HEK293 (cell line): Measurements from ENCODE around the gene PERM1.
A peak's percentile ranks its signal among the peaks of the same experiment; 100 is the strongest.

Source experiments
- GLI2 ChIP-seq: fragments of 450-650 bp; formaldehyde crosslinking; IDR thresholded peaks from 2 replicates; pipeline ENCODE4; 2017; ENCODE audit warnings: missing biosample characterization, missing genetic modification characterization, low read depth, borderline replicate concordance
- IKZF3 ChIP-seq: fragments of 450-650 bp; IDR thresholded peaks from 2 replicates; pipeline ENCODE4 v1.5.0; 2018; ENCODE audit warnings: missing biosample characterization, mild to moderate bottlenecking, missing genetic modification characterization, moderate library complexity
- KLF7 ChIP-seq: fragments of 450-650 bp; formaldehyde crosslinking; IDR thresholded peaks from 2 replicates; pipeline ENCODE4 v1.5.1; 2016; ENCODE audit warnings: missing biosample characterization, missing genetic modification characterization, borderline replicate concordance
- KLF9 ChIP-seq: fragments of 450-650 bp; formaldehyde crosslinking; IDR thresholded peaks from 2 replicates; pipeline ENCODE4 v1.5.1; 2016; ENCODE audit warnings: missing biosample characterization, missing genetic modification characterization, low read depth
- OSR2 ChIP-seq: fragments of 450-650 bp; formaldehyde crosslinking; IDR thresholded peaks from 2 replicates; pipeline ENCODE4 v1.5.1; 2016; ENCODE audit warnings: missing biosample characterization, missing genetic modification characterization
- TCF7L2 ChIP-seq: IDR thresholded peaks from 2 replicates; pipeline ENCODE4 v1.6.1; 2011; ENCODE audit warnings: low read depth, mild to moderate bottlenecking, inconsistent platforms, low read length, moderate library complexity, borderline replicate concordance
- YY2 ChIP-seq: fragments of 450-650 bp; formaldehyde crosslinking; IDR thresholded peaks from 2 replicates; pipeline ENCODE4 v1.5.1; 2016; ENCODE audit warnings: missing biosample characterization, missing genetic modification characterization
- ZBTB20 ChIP-seq: fragments of 450-650 bp; formaldehyde crosslinking; IDR thresholded peaks from 2 replicates; pipeline ENCODE4 v1.5.1; 2016; ENCODE audit warnings: missing biosample characterization, missing genetic modification characterization
- ZBTB21 ChIP-seq: fragments of 450-650 bp; formaldehyde crosslinking; IDR thresholded peaks from 2 replicates; pipeline ENCODE4 v1.5.1; 2017; ENCODE audit warnings: missing biosample characterization, missing genetic modification characterization
- ZFP41 ChIP-seq: fragments of 450-650 bp; formaldehyde crosslinking; IDR thresholded peaks from 2 replicates; pipeline ENCODE4 v1.5.1; 2016; ENCODE audit warnings: missing biosample characterization, missing genetic modification characterization, borderline replicate concordance
- ZFP69B ChIP-seq: fragments of 450-650 bp; formaldehyde crosslinking; IDR thresholded peaks from 2 replicates; pipeline ENCODE4 v1.5.1; 2016; ENCODE audit warnings: missing biosample characterization, missing genetic modification characterization
- ZNF132 ChIP-seq: fragments of 450-650 bp; formaldehyde crosslinking; IDR thresholded peaks from 2 replicates; pipeline ENCODE4 v1.5.1; 2017; ENCODE audit warnings: missing biosample characterization, missing genetic modification characterization, borderline replicate concordance
- ZNF157 ChIP-seq: fragments of 450-650 bp; formaldehyde crosslinking; IDR thresholded peaks from 2 replicates; pipeline ENCODE4 v1.5.1; 2016; ENCODE audit warnings: missing biosample characterization, missing genetic modification characterization
- ZNF16 ChIP-seq: fragments of 450-650 bp; formaldehyde crosslinking; IDR thresholded peaks from 2 replicates; pipeline ENCODE4 v1.5.1; 2016; ENCODE audit warnings: low read depth, missing biosample characterization, missing genetic modification characterization
- ZNF214 ChIP-seq: fragments of 450-650 bp; formaldehyde crosslinking; IDR thresholded peaks from 2 replicates; pipeline ENCODE4 v1.5.1; 2017; ENCODE audit warnings: missing biosample characterization, mild to moderate bottlenecking, missing genetic modification characterization, borderline replicate concordance
- ZNF391 ChIP-seq: fragments of 450-650 bp; formaldehyde crosslinking; IDR thresholded peaks from 2 replicates; pipeline ENCODE4 v1.5.1; 2016; ENCODE audit warnings: low read depth, missing biosample characterization, missing genetic modification characterization, borderline replicate concordance
- ZNF394 ChIP-seq: fragments of 450-650 bp; formaldehyde crosslinking; IDR thresholded peaks from 2 replicates; pipeline ENCODE4 v1.5.1; 2016; ENCODE audit warnings: missing biosample characterization, missing genetic modification characterization, mild to moderate bottlenecking, moderate library complexity, borderline replicate concordance
- ZNF404 ChIP-seq: fragments of 450-650 bp; formaldehyde crosslinking; IDR thresholded peaks from 2 replicates; pipeline ENCODE4 v1.5.1; 2017; ENCODE audit warnings: missing biosample characterization, missing genetic modification characterization
- ZNF510 ChIP-seq: fragments of 450-650 bp; formaldehyde crosslinking; IDR thresholded peaks from 2 replicates; pipeline ENCODE4 v1.5.1; 2018; ENCODE audit warnings: mild to moderate bottlenecking, missing genetic modification characterization, missing biosample characterization; ENCODE audit not compliant: insufficient replicate concordance
- ZNF513 ChIP-seq: fragments of 450-650 bp; IDR thresholded peaks from 2 replicates; pipeline ENCODE4 v1.5.1; 2018; ENCODE audit warnings: missing biosample characterization, missing genetic modification characterization
- ZNF521 ChIP-seq: fragments of 450-650 bp; formaldehyde crosslinking; IDR thresholded peaks from 2 replicates; pipeline ENCODE4 v1.5.1; 2017; ENCODE audit warnings: missing biosample characterization, mild to moderate bottlenecking, missing genetic modification characterization
- ZNF600 ChIP-seq: fragments of 450-650 bp; formaldehyde crosslinking; IDR thresholded peaks from 2 replicates; pipeline ENCODE4 v1.5.1; 2016; ENCODE audit warnings: missing biosample characterization, missing genetic modification characterization
- ZNF626 ChIP-seq: fragments of 450-650 bp; sonication (Bioruptor Pico); formaldehyde crosslinking; IDR thresholded peaks from 2 replicates; pipeline ENCODE4 v1.5.1; 2018; ENCODE audit warnings: missing biosample characterization, missing genetic modification characterization, inconsistent platforms
- ZXDB ChIP-seq: fragments of 450-650 bp; formaldehyde crosslinking; IDR thresholded peaks from 2 replicates; pipeline ENCODE4 v1.5.1; 2016; ENCODE audit warnings: missing biosample characterization, missing genetic modification characterization
- TF ChIP-seq, protein P1 (sequence below): fragments of 450-650 bp; formaldehyde crosslinking; IDR thresholded peaks from 2 replicates; pipeline ENCODE4 v1.5.1; 2016; ENCODE audit warnings: missing biosample characterization, missing genetic modification characterization
- TF ChIP-seq, protein P2 (sequence below): fragments of 450-650 bp; formaldehyde crosslinking; IDR thresholded peaks from 2 replicates; pipeline ENCODE4 v1.5.1; 2017; ENCODE audit warnings: missing biosample characterization, missing genetic modification characterization
- TF ChIP-seq, protein P3 (sequence below): fragments of 450-650 bp; formaldehyde crosslinking; IDR thresholded peaks from 2 replicates; pipeline ENCODE4 v1.5.1; 2016; ENCODE audit warnings: missing biosample characterization, missing genetic modification characterization
- TF ChIP-seq, protein P4 (sequence below): fragments of 450-650 bp; formaldehyde crosslinking; IDR thresholded peaks from 2 replicates; pipeline ENCODE4 v1.5.1; 2016; ENCODE audit warnings: missing biosample characterization, missing genetic modification characterization

The PERM1 gene

GRCh38 chr1:943545-944340 is 38.1 kb downstream of the PERM1 start (continued):
- no peak for TF ChIP-seq ZNF626 (tag by site-specific recombination)
- no peak for TF ChIP-seq GLI2 (tag by site-specific recombination)
- no peak for TF ChIP-seq ZNF510 (tag by site-specific recombination)
- TF ChIP-seq ZNF600 (tag by site-specific recombination): peak; percentile 5; the same call in 1 of the 2 replicates
- no peak for TF ChIP-seq YY2
- peak; percentile 49; the same call in 1 of the 2 replicates for TF ChIP-seq ZNF394 (tag by site-specific recombination)
- peak; percentile 31; the same call in 1 of the 2 replicates for TF ChIP-seq OSR2 (tag by site-specific recombination)
- TF ChIP-seq ZNF16: no peak
- no peak for TF ChIP-seq ZNF513 (tag by site-specific recombination)
- TF ChIP-seq, protein P1, sequence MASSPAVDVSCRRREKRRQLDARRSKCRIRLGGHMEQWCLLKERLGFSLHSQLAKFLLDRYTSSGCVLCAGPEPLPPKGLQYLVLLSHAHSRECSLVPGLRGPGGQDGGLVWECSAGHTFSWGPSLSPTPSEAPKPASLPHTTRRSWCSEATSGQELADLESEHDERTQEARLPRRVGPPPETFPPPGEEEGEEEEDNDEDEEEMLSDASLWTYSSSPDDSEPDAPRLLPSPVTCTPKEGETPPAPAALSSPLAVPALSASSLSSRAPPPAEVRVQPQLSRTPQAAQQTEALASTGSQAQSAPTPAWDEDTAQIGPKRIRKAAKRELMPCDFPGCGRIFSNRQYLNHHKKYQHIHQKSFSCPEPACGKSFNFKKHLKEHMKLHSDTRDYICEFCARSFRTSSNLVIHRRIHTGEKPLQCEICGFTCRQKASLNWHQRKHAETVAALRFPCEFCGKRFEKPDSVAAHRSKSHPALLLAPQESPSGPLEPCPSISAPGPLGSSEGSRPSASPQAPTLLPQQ (tag by site-specific recombination): peak; percentile 88
- peak; percentile 46; the same call in 1 of the 2 replicates for TF ChIP-seq IKZF3 (tag by site-specific recombination)
- no peak for TF ChIP-seq ZNF404 (tag by site-specific recombination)
- no peak for TF ChIP-seq ZBTB21
- peak; percentile 93; the same call in 1 of the 2 replicates for TF ChIP-seq ZFP69B (tag by site-specific recombination)
- TF ChIP-seq ZNF391 (tag by site-specific recombination): 0 out of 2 replicates have a peak, but pooled peaks have one; percentile 10
- TF ChIP-seq, protein P2, sequence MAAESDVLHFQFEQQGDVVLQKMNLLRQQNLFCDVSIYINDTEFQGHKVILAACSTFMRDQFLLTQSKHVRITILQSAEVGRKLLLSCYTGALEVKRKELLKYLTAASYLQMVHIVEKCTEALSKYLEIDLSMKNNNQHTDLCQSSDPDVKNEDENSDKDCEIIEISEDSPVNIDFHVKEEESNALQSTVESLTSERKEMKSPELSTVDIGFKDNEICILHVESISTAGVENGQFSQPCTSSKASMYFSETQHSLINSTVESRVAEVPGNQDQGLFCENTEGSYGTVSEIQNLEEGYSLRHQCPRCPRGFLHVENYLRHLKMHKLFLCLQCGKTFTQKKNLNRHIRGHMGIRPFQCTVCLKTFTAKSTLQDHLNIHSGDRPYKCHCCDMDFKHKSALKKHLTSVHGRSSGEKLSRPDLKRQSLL (tag by site-specific recombination): peak; percentile 81
- TF ChIP-seq ZNF132 (tag by site-specific recombination): no peak
- peak; percentile 36 for TF ChIP-seq KLF9 (tag by site-specific recombination)
- no peak for TF ChIP-seq ZFP41 (tag by site-specific recombination)
- TF ChIP-seq ZNF521 (tag by site-specific recombination): no peak
- no peak for TF ChIP-seq ZNF214 (tag by site-specific recombination)
- TF ChIP-seq ZXDB (tag by site-specific recombination): no peak
- peak; percentile 74 for TF ChIP-seq KLF7
- TF ChIP-seq, protein P3, sequence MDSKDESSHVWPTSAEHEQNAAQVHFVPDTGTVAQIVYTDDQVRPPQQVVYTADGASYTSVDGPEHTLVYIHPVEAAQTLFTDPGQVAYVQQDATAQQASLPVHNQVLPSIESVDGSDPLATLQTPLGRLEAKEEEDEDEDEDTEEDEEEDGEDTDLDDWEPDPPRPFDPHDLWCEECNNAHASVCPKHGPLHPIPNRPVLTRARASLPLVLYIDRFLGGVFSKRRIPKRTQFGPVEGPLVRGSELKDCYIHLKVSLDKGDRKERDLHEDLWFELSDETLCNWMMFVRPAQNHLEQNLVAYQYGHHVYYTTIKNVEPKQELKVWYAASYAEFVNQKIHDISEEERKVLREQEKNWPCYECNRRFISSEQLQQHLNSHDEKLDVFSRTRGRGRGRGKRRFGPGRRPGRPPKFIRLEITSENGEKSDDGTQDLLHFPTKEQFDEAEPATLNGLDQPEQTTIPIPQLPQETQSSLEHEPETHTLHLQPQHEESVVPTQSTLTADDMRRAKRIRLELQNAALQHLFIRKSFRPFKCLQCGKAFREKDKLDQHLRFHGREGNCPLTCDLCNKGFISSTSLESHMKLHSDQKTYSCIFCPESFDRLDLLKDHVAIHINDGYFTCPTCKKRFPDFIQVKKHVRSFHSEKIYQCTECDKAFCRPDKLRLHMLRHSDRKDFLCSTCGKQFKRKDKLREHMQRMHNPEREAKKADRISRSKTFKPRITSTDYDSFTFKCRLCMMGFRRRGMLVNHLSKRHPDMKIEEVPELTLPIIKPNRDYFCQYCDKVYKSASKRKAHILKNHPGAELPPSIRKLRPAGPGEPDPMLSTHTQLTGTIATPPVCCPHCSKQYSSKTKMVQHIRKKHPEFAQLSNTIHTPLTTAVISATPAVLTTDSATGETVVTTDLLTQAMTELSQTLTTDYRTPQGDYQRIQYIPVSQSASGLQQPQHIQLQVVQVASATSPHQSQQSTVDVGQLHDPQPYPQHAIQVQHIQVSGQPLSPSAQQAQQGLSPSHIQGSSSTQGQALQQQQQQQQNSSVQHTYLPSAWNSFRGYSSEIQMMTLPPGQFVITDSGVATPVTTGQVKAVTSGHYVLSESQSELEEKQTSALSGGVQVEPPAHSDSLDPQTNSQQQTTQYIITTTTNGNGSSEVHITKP: peak; percentile 34
- TF ChIP-seq, protein P4, sequence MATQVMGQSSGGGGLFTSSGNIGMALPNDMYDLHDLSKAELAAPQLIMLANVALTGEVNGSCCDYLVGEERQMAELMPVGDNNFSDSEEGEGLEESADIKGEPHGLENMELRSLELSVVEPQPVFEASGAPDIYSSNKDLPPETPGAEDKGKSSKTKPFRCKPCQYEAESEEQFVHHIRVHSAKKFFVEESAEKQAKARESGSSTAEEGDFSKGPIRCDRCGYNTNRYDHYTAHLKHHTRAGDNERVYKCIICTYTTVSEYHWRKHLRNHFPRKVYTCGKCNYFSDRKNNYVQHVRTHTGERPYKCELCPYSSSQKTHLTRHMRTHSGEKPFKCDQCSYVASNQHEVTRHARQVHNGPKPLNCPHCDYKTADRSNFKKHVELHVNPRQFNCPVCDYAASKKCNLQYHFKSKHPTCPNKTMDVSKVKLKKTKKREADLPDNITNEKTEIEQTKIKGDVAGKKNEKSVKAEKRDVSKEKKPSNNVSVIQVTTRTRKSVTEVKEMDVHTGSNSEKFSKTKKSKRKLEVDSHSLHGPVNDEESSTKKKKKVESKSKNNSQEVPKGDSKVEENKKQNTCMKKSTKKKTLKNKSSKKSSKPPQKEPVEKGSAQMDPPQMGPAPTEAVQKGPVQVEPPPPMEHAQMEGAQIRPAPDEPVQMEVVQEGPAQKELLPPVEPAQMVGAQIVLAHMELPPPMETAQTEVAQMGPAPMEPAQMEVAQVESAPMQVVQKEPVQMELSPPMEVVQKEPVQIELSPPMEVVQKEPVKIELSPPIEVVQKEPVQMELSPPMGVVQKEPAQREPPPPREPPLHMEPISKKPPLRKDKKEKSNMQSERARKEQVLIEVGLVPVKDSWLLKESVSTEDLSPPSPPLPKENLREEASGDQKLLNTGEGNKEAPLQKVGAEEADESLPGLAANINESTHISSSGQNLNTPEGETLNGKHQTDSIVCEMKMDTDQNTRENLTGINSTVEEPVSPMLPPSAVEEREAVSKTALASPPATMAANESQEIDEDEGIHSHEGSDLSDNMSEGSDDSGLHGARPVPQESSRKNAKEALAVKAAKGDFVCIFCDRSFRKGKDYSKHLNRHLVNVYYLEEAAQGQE: no peak
- TF ChIP-seq ZNF157 (tag by site-specific recombination): no peak
- peak; percentile 61; the same call in 1 of the 2 replicates for TF ChIP-seq ZBTB20 (tag by site-specific recombination)
- TF ChIP-seq TCF7L2: no peak
